Measurements from ENCODE around the gene CLEC3B. TPM values are rescaled to one million over a fixed set of nuclear protein-coding genes. Genes with fewer than 3 reads are reported as not detected.
A peak's percentile ranks its signal among the peaks of the same experiment; 100 is the strongest.

CLEC3B gene, protein sequence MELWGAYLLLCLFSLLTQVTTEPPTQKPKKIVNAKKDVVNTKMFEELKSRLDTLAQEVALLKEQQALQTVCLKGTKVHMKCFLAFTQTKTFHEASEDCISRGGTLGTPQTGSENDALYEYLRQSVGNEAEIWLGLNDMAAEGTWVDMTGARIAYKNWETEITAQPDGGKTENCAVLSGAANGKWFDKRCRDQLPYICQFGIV
- 100 to 1,000 TPM in 1 of 4 donors, 10 to 100 TPM in 3; 20.4 to 127 (median 77.6) TPM for total RNA-seq

DNA sequence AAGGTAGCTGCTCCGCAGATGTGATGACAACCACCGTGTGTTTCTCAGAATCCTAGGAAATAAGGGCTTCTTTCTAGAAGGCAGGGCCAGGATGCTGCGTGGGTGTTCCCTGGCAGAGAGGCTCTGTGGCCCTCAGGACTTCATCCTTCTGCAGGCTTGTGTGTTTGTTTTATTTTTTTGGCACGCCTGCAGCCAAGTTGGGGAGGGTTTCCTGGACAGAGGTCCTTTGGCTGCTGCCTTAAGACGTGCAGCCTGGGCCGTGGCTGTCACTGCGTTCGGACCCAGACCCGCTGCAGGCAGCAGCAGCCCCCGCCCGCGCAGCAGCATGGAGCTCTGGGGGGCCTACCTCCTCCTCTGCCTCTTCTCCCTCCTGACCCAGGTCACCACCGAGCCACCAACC lies at the start of gene CLEC3B:
Gene CLEC3B (plus strand): TSS at position 266 of the 400 bp plus-strand sequence. CDS start 60 bp downstream, at position 326.
- peak; percentile 50 for ATAC-seq
- Histone ChIP-seq H3K36me3 (peaks cover 0 to 2% of the 10 kb centered on the region in 2 donors), H3K4me1 (peaks cover 3 to 72% (median 52%) of the 10 kb centered on the region in 3 donors), H3K27me3 (no peaks in the 10 kb centered on the region), H3K27ac (peak within 1 kb of the TSS; percentile 3 to 81 (median 78)), H3K4me3 (peak within 1 kb of the TSS; percentile 2 to 44), H3K9me3 (no peaks in the 10 kb centered on the region)
- WGBS, 2 donors (ENCODE audit: low coverage in 1 of 2), result 0% methylated on average over 1 to 2 of the region's 13 CpGs
- TF ChIP-seq POLR2AphosphoS5 (IDR thresholded peaks at IDR 0.05) (peak; percentile 56), POLR2A (IDR thresholded peaks at IDR 0.05) (no peak)

DNA sequence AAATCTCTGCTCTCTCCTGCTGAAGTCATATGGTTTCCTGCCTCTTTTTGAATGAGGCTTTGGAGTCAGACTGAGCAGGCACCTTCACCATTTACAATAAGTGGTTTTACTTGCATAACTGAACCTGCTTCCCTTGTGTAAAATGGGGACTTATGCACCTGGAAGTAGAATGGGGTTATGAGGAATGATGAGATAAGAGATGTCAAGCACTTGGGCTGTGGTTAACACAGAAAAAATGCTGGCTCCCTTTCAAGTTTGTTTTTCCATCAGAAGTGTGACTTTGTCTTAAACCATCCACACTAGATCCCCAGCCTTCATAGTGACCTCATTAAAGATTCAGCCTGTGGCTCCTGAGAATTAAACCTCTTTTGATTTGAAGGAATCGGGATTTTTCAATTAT lies 44.9 kb upstream of the CLEC3B start:
- no peak for ATAC-seq
- Histone ChIP-seq H3K9me3 (no peaks in the 10 kb centered on the region), H3K27me3 (no peaks in the 10 kb centered on the region), H3K4me3 (no peak overlapping the region), H3K4me1 (peaks cover 0 to 57% (median 11%) of the 10 kb centered on the region in 3 donors), H3K36me3 (peaks cover 0 to 11% of the 10 kb centered on the region in 2 donors), H3K27ac (no peak overlapping the region)
- TF ChIP-seq, protein P1, sequence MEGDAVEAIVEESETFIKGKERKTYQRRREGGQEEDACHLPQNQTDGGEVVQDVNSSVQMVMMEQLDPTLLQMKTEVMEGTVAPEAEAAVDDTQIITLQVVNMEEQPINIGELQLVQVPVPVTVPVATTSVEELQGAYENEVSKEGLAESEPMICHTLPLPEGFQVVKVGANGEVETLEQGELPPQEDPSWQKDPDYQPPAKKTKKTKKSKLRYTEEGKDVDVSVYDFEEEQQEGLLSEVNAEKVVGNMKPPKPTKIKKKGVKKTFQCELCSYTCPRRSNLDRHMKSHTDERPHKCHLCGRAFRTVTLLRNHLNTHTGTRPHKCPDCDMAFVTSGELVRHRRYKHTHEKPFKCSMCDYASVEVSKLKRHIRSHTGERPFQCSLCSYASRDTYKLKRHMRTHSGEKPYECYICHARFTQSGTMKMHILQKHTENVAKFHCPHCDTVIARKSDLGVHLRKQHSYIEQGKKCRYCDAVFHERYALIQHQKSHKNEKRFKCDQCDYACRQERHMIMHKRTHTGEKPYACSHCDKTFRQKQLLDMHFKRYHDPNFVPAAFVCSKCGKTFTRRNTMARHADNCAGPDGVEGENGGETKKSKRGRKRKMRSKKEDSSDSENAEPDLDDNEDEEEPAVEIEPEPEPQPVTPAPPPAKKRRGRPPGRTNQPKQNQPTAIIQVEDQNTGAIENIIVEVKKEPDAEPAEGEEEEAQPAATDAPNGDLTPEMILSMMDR (IDR thresholded peaks at IDR 0.05), result no peak
- TF ChIP-seq EP300 (IDR thresholded peaks at IDR 0.05), result no peak
- no peak for TF ChIP-seq POLR2AphosphoS5 (IDR thresholded peaks at IDR 0.05)
- TF ChIP-seq POLR2A (IDR thresholded peaks at IDR 0.05), result no peak
- 100% methylated on average over 1 of the region's 1 CpG for WGBS, 2 donors (ENCODE audit: low coverage in 1 of 2)

DNA sequence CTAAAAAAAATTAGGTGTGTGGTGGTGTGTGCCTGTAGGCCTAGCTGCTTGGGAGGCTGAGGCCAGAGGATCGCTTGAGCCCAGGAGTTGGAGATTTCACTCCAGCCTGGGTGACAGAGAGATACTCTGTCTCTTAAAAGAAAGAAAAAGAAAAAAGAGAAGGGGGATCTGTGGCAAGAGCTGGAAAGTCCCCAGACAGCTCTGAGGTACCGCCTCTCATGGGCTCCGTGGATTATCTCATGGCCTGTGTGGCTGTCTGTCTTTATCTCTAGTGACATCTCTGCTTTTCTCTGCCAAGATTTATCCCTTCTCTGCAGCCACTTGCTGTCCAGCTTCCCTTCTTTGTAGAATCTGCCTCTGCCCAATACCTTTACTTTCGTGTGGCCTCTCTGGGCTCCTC lies 44.4 kb upstream of the CLEC3B start:
- no peak overlapping the region for H3K4me3 ChIP-seq
- H3K9me3 ChIP-seq, result no peaks in the 10 kb centered on the region
- TF ChIP-seq POLR2A (IDR thresholded peaks at IDR 0.05) (no peak), EP300 (IDR thresholded peaks at IDR 0.05) (no peak), POLR2AphosphoS5 (IDR thresholded peaks at IDR 0.05) (no peak)
- TF ChIP-seq, protein P1 (IDR thresholded peaks at IDR 0.05), result no peak
- 81 to 100% methylated on average over 3 to 4 of the region's 4 CpGs for WGBS, 2 donors (ENCODE audit: low coverage in 1 of 2)
- no peak overlapping the region for H3K27ac ChIP-seq
- peaks cover 0 to 14% of the 10 kb centered on the region in 2 donors for H3K36me3 ChIP-seq
- H3K4me1 ChIP-seq, result peaks cover 0 to 54% (median 10%) of the 10 kb centered on the region in 3 donors
- no peaks in the 10 kb centered on the region for H3K27me3 ChIP-seq
- no peak for ATAC-seq

DNA sequence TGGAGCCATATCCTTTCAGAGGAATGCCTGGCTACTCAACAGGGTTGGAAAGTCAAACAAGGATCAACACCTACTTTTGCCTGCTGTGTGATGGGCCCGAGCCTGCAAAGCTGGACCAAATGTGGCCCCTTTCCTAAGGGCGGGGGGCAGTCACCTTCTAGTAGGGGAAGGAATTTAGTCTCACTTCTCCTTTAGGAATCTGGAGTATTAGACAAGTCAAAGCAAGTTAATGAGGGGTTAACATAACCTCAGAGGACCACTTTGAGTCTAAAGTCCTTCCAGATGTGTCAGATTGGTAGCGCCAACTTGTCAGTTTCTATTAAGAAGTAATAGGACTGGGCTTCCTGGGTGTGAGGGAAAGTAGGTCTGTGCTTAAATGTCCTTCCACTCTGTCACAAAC lies 43.3 kb upstream of the CLEC3B start:
- no peaks in the 10 kb centered on the region for H3K9me3 ChIP-seq
- 92% methylated on average over 2 of the region's 3 CpGs; no CpG with 5 or more reads in 1 of the 2 donors for WGBS, 2 donors (ENCODE audit: low coverage in 1 of 2)
- no peak overlapping the region for H3K4me3 ChIP-seq
- no peak for ATAC-seq
- H3K27ac ChIP-seq, result no peak overlapping the region
- H3K27me3 ChIP-seq, result no peaks in the 10 kb centered on the region
- TF ChIP-seq POLR2AphosphoS5 (IDR thresholded peaks at IDR 0.05), result no peak
- TF ChIP-seq EP300 (IDR thresholded peaks at IDR 0.05), result no peak
- TF ChIP-seq, protein P1 (IDR thresholded peaks at IDR 0.05), result no peak
- TF ChIP-seq POLR2A (IDR thresholded peaks at IDR 0.05), result no peak
- peaks cover 0 to 49% (median 3%) of the 10 kb centered on the region in 3 donors for H3K4me1 ChIP-seq
- H3K36me3 ChIP-seq, result peaks cover 0 to 14% of the 10 kb centered on the region in 2 donors

DNA sequence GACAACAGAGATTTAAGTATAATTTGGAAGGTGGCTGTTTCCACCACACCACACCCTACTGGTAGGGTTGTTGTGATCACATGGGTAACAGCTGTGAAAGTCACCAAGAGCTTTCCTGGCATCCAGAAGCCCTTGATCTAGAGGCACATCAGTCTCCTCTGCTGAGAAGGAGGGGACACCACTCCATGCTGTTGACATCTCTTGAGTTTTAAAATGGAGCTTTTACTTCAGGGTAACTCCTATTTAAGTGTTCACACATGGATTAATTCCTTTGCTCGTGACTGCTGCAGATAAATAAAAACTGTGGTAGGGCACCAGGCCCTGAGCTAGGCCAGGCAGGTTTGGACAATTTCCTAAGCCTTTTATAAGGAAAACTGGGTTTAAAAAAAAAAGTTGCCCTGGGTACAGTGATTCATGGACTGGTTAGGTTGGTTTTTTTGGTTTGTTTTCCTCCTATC lies 42.6 kb upstream of the CLEC3B start:
- Histone ChIP-seq H3K4me1 (peaks cover 0 to 45% (median 1%) of the 10 kb centered on the region in 3 donors), H3K27me3 (no peaks in the 10 kb centered on the region), H3K4me3 (no peak overlapping the region), H3K9me3 (no peaks in the 10 kb centered on the region), H3K27ac (no peak overlapping the region), H3K36me3 (peaks cover 0 to 14% of the 10 kb centered on the region in 2 donors)
- ATAC-seq, result no peak
- WGBS, 2 donors (ENCODE audit: low coverage in 1 of 2), result 62% methylated on average over 1 of the region's 1 CpG; no CpG with 5 or more reads in 1 of the 2 donors
- TF ChIP-seq EP300 (IDR thresholded peaks at IDR 0.05), result no peak
- no peak for TF ChIP-seq POLR2A (IDR thresholded peaks at IDR 0.05)
- TF ChIP-seq, protein P1 (IDR thresholded peaks at IDR 0.05), result no peak
- TF ChIP-seq POLR2AphosphoS5 (IDR thresholded peaks at IDR 0.05), result no peak
